ENCODE results near the gene ICAM1. TPM values are rescaled to one million over a fixed set of nuclear protein-coding genes. Genes with fewer than 3 reads are reported as not detected.
A peak's percentile ranks its signal among the peaks of the same experiment; 100 is the strongest.
"Not testable (repeated sequence)": the region's sequence is repeated elsewhere in the genome, so short reads cannot be mapped to it uniquely, and the experiment has no call there.

Gene ICAM1
- total RNA-seq, 1 experiment from 2014 or later = 136 TPM

GRCh38 chr19:10237702-10238101 is 33.2 kb upstream of the ICAM1 start:
- ChIA-PET CTCF (interaction anchor here (0.5 to 0.7 kb wide), 2 partner anchors 31 to 249 kb away, joined by 3 to 9 read pairs; no protein-coding TSS in a partner anchor), POLR2A (no interaction called here)
- no peaks in the 10 kb centered on the region for H3K27me3 ChIP-seq (ENCODE audit: control insufficient read depth, insufficient read depth, low read length)
- H3K36me3 ChIP-seq (ENCODE audit: control insufficient read depth, insufficient read depth, low read length) = no peaks in the 10 kb centered on the region
- TF ChIP-seq SIN3A (IDR thresholded peaks at IDR 0.05; ENCODE audit: borderline replicate concordance, insufficient read depth, low read depth, low read length) (no peak), REST (IDR thresholded peaks at IDR 0.05; ENCODE audit: insufficient read depth in 1 of 2, low read depth in 2 of 2, low read length in 1 of 2) (no peak), TCF7L2 (IDR thresholded peaks at IDR 0.05; ENCODE audit: low read depth, low read length) (no peak), POLR2AphosphoS5 (IDR thresholded peaks at IDR 0.05; ENCODE audit: low read depth, low read length) (no peak), CTCF (IDR thresholded peaks at IDR 0.05) (no peak)
- H3K27ac ChIP-seq (ENCODE audit: low read length) = no peak overlapping the region
- ATAC-seq (no peak), DNase-seq (ENCODE audit: low read depth, low spot score) (no peak)
- H3K4me1 ChIP-seq (ENCODE audit: control insufficient read depth, insufficient read depth, low read length) = no peaks in the 10 kb centered on the region; the same call in 1 of the 2 replicates
- H3K9me3 ChIP-seq (ENCODE audit: control insufficient read depth, insufficient read depth, low read depth, low read length) = no peaks in the 10 kb centered on the region
- intact Hi-C loops (cut with micrococcal nuclease; ENCODE audit: unreplicated experiment) (no loop called here), in situ Hi-C loops (cut with HindIII; ENCODE audit: low pct_unique_long_range_greater_than_20kb, low sequenced_read_pairs) (no loop called here)
- no peak overlapping the region for H3K4me3 ChIP-seq (ENCODE audit: low read depth in 2 of 2, low read length in 2 of 2)
- no TSS peak for BruUV-seq (replicated peaks)

- Histone ChIP-seq H3K4me3 (ENCODE audit: low read depth in 2 of 2, low read length in 2 of 2) (no peak overlapping the region), H3K27ac (ENCODE audit: low read length) (no peak overlapping the region), H3K9me3 (ENCODE audit: control insufficient read depth, insufficient read depth, low read depth, low read length) (no peaks in the 10 kb centered on the region), H3K4me1 (ENCODE audit: control insufficient read depth, insufficient read depth, low read length) (no peaks in the 10 kb centered on the region; the same call in 1 of the 2 replicates), H3K27me3 (ENCODE audit: control insufficient read depth, insufficient read depth, low read length) (no peaks in the 10 kb centered on the region), H3K36me3 (ENCODE audit: control insufficient read depth, insufficient read depth, low read length) (no peaks in the 10 kb centered on the region)
- DNase-seq (ENCODE audit: low read depth, low spot score) (no peak), ATAC-seq (peak; percentile 75; the same call in 1 of the 2 replicates)
- in situ Hi-C loops (cut with HindIII; ENCODE audit: low pct_unique_long_range_greater_than_20kb, low sequenced_read_pairs) = no loop called here
- no TSS peak for BruUV-seq (replicated peaks)
- ChIA-PET POLR2A (no interaction called here), CTCF (interaction anchor here (0.5 to 0.7 kb wide), 2 partner anchors 32 to 250 kb away, joined by 3 to 9 read pairs; no protein-coding TSS in a partner anchor)
- intact Hi-C loops (cut with micrococcal nuclease; ENCODE audit: unreplicated experiment) = no loop called here
- TF ChIP-seq SIN3A (IDR thresholded peaks at IDR 0.05; ENCODE audit: borderline replicate concordance, insufficient read depth, low read depth, low read length) (no peak), POLR2AphosphoS5 (IDR thresholded peaks at IDR 0.05; ENCODE audit: low read depth, low read length) (no peak), TCF7L2 (IDR thresholded peaks at IDR 0.05; ENCODE audit: low read depth, low read length) (no peak), REST (IDR thresholded peaks at IDR 0.05; ENCODE audit: insufficient read depth in 1 of 2, low read depth in 2 of 2, low read length in 1 of 2) (no peak), CTCF (IDR thresholded peaks at IDR 0.05) (no peak)
These were observed 32.6 kb upstream of the ICAM1 start for GRCh38 chr19:10238172-10238783.

- in situ Hi-C loops (cut with HindIII; ENCODE audit: low pct_unique_long_range_greater_than_20kb, low sequenced_read_pairs); CTCF ChIA-PET; H3K27ac ChIP-seq (ENCODE audit: low read length); H3K27me3 ChIP-seq (ENCODE audit: control insufficient read depth, insufficient read depth, low read length); H3K4me1 ChIP-seq (ENCODE audit: control insufficient read depth, insufficient read depth, low read length); BruUV-seq (replicated peaks); DNase-seq (ENCODE audit: low read depth, low spot score); ATAC-seq; H3K9me3 ChIP-seq (ENCODE audit: control insufficient read depth, insufficient read depth, low read depth, low read length); H3K36me3 ChIP-seq (ENCODE audit: control insufficient read depth, insufficient read depth, low read length); POLR2A ChIA-PET; intact Hi-C loops (cut with micrococcal nuclease; ENCODE audit: unreplicated experiment); H3K4me3 ChIP-seq (ENCODE audit: low read depth in 2 of 2, low read length in 2 of 2): not testable (repeated sequence)
These were observed 29.0 kb upstream of the ICAM1 start for GRCh38 chr19:10241826-10242449.

Data from Panc1 (cell line).